Stromal cell of bone marrow (primary cell): Measurements from ENCODE around the gene ZSWIM2.
A peak's percentile ranks its signal among the peaks of the same experiment; 100 is the strongest.
"Not testable (repeated sequence)": the region's sequence is repeated elsewhere in the genome, so short reads cannot be mapped to it uniquely, and the experiment has no call there.

Experiments used
- DNase-seq: peaks from one replicate; pipeline ENCODE4 v3.0.0-alpha.2; 2012; ENCODE audit warnings: low read depth

ZSWIM2 gene

GRCh38 chr2:186841940-186842339, 7.0 kb downstream of the ZSWIM2 start:
- DNase-seq = no peak

- DNase-seq = no peak
Observed at GRCh38 chr2:186835628-186836027, 13.3 kb downstream of the ZSWIM2 start.

GRCh38 chr2:186827862-186828492, 21.0 kb downstream of the ZSWIM2 start:
- no peak for DNase-seq

GRCh38 chr2:186827411-186827810, 21.6 kb downstream of the ZSWIM2 start:
- no peak for DNase-seq

DNA sequence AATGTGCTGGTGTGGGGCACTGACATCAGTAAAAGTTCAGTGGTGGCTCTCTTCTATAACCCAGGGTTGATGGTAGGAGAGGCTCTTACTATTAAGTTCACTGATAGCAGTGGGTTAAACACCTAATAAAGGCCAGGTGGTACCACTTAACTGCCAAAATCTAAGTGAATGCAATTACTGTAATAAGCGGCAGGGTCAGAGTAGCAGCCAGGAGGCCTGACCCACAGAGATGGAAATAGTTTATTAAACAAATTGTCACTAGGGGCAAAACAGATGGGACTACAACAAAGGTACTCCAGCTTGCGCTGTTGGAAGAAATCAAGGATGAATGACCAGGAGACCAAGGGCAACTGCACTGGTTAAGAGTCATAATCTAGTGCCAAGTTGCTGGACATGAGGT, 26.6 kb downstream of the ZSWIM2 start:
- DNase-seq = no peak

DNA sequence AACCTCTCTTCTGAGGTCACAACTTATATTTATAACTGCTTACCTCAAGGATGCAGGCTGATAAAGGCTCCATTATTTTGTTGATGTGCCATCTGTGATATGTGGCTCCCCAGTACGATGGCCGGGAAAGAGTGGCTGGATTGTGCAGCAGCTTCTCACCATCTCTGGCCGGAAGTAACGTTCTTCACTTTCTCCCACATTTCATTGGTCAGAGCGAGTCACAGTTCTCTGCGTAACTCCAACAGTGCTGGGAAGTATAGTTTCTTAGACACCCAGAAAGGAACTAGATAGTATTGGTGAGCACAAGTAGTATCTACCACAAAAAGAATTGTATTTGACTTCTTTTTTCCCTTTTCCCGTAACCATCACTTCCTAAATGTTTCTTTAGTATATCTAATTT, 28.7 kb downstream of the ZSWIM2 start:
- no peak for DNase-seq

GRCh38 chr2:186811760-186812159, 37.2 kb downstream of the ZSWIM2 start:
- not testable (repeated sequence) for DNase-seq

GRCh38 chr2:186806591-186806990, 42.4 kb downstream of the ZSWIM2 start:
- no peak for DNase-seq

GRCh38 chr2:186798604-186799003, 50.4 kb downstream of the ZSWIM2 start:
- not testable (repeated sequence) for DNase-seq

DNA sequence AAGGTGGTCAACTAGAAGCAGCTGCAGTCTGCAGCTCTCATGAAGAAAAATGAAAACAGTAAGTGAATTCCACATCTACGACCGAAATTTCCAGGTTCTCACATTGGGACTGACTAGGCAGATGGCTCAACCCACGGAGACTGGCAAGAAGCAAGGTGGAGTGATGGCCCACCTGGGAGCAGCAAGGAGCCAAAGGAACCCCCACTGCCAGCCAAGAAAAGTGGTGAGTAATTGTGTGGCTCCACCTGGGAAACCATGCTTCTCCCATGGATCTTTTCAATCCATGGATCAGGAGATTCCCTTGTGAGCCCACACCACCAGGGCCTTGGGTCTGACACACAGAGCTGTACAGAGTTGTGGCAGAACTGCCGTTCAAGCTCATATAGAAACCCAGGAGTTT, 64.0 kb downstream of the ZSWIM2 start:
- DNase-seq = no peak

DNA sequence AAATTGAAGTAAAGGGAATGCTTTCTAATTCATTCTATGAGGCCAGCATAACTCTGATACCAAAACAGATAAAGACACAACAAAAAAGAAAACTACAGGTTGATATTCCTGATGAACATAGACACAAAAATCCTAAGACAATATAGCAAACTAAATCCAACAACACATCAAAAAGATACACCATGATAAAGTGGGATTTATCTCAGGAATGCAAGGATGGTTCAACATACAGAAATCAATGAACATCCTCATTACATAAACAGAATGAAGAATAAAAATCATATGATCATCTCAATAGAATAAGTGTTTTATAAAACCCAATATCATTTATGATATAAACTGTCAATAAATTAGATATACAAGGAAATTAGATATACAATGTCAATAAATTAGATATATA, 65.7 kb downstream of the ZSWIM2 start:
- DNase-seq = no peak

- peak; percentile 6 for DNase-seq
Observed at GRCh38 chr2:186780701-186781316, 68.2 kb downstream of the ZSWIM2 start.
